GM20000 (cell line): ENCODE results near the gene GNAS-AS1.

Experiments
- DNase-seq: peaks from one replicate; pipeline ENCODE4 v3.0.0; 2012; ENCODE audit warnings: low spot score
- CTCF ChIP-seq: IDR thresholded peaks from 2 replicates; pipeline ENCODE4 v1.5.1; 2012; ENCODE audit warnings: mild to moderate bottlenecking, control low read depth; ENCODE audit errors: extremely low read depth, missing control alignments

Gene GNAS-AS1

DNA sequence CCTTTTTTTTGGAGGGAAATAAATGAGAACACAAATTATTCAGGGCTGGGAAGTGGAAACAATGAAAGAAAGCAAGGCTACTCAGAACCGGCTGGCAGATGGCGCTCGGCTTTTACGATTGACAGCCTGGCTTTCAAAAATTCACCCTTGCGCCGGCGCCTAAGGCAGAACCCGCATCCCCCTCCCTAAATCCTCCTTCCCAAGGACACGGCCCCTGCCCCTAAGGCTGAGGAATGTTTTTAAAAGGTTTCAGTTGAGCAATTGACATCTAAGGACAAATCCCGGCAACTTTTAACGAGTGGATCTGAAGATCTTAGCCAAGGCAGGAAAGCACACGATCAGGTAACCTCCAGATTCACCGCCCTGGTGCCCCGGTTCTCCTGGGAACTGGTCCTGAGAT is 18.1 kb upstream of the GNAS-AS1 start:
- peak; percentile 53 for TF ChIP-seq CTCF
- DNase-seq = no peak

DNA sequence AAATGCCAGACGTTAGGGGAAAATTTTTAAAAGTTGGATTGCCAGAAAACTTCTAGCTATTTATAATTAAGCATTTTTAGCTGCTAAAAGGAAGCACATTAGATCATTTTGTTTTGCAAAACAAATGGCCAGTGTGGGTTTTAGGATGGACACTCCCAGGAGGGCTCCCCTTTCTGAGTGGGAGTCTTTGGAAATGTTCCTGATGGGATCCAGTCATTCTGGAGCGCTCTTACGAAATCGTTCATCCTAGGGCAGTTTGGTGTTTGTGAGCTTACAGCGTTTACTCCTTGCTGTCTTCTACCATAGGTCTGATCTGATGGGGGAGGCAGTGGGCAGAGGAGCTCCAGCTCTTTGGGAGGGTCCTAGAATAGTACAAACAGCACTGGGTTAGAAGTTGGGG is 16.5 kb upstream of the GNAS-AS1 start:
- no peak for TF ChIP-seq CTCF

GRCh38 chr20:58865843-58866242 is 15.1 kb upstream of the GNAS-AS1 start:
- no peak for DNase-seq
- TF ChIP-seq CTCF = no peak

More for the DNA sequence above, 16.5 kb upstream of the GNAS-AS1 start:
- DNase-seq = no peak

GRCh38 chr20:58864346-58864745 is 13.6 kb upstream of the GNAS-AS1 start:
- TF ChIP-seq CTCF = no peak
- no peak for DNase-seq

GRCh38 chr20:58863044-58863790 is 12.5 kb upstream of the GNAS-AS1 start:
- no peak for DNase-seq
- no peak for TF ChIP-seq CTCF

DNA sequence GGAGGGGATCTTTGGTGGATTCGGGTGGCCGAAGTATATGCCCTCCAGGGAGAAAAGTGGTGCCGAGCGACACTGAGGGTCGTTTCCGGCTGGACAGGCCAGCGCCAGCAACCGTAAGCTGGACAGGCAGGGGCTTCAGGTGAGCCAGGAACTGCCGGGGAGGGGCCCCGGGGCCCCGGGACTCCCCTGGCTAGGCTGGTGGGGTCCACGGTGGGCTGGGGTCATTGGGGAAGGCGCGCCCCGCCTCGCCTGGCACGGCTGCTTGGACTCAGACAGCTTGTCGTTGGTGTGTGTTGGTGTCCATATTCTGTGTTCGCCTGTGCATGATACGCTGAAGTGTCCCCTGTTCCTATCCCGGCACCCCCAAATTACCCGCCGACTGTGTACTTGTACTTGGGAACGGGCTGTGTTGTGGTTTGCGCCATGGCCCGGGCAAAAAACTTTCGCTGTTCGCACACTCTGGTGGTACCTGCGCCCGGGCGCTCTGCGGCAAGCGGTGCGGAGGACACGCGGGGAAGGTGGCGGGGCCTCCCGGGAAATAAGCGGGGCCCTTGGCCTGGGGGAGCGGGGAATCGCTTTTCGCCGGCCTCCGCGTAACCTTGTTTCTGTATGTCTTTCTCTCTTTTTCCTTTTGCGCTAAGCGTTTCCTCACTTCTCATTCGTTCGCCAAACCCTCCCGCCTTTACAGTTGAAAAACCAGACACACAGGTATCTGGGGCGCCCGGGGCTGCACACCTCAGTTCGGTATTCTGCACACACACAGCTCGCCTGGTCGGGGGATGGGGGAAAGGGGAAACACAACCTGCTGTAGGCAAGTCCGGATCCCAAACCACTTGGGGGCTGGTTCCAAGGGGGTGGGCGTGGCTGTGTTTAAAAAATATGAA is 5.0 kb upstream of the GNAS-AS1 start:
- TF ChIP-seq CTCF = no peak
- no peak for DNase-seq
